HG02973 (cell line): ENCODE data around the gene DGKD.

Source experiments
- ATAC-seq: cut with Tn5 transposase; IDR thresholded peaks from one replicate; pipeline ENCODE4 v1.9.1; 2021; ENCODE audit warnings: moderate library complexity; ENCODE audit not compliant: unreplicated experiment

Gene DGKD

GRCh38 chr2:233490831-233491230 is 136.5 kb downstream of the DGKD start:
- ATAC-seq = no peak

GRCh38 chr2:233491326-233491725 is 137.0 kb downstream of the DGKD start:
- no peak for ATAC-seq

GRCh38 chr2:233492078-233492477 is 137.8 kb downstream of the DGKD start:
- no peak for ATAC-seq

- no peak for ATAC-seq
Observed at GRCh38 chr2:233492751-233493150, 138.5 kb downstream of the DGKD start.

- ATAC-seq = no peak
Observed at GRCh38 chr2:233495503-233496496, 141.5 kb downstream of the DGKD start.

GRCh38 chr2:233497692-233498091 is 143.4 kb downstream of the DGKD start:
- ATAC-seq = no peak

- ATAC-seq = no peak
Observed at GRCh38 chr2:233498126-233498525, 143.8 kb downstream of the DGKD start.

GRCh38 chr2:233499928-233500327 is 145.6 kb downstream of the DGKD start:
- no peak for ATAC-seq

GRCh38 chr2:233501198-233502076 is 147.1 kb downstream of the DGKD start:
- no peak for ATAC-seq

- no peak for ATAC-seq
Observed at GRCh38 chr2:233503481-233503880, 149.2 kb downstream of the DGKD start.

GRCh38 chr2:233503947-233504637 is 149.8 kb downstream of the DGKD start:
- peak; percentile 60 for ATAC-seq

GRCh38 chr2:233513953-233514655 is 159.8 kb downstream of the DGKD start:
- no peak for ATAC-seq

GRCh38 chr2:233519787-233520611 is 165.7 kb downstream of the DGKD start:
- ATAC-seq = peak; percentile 89
